GM18951 (cell line): ENCODE results near the gene FADS3.

ENCODE experiments used
- POLR2A ChIP-seq: IDR thresholded peaks from 4 replicates; pipeline ENCODE4 v1.6.1; 2011; ENCODE audit warnings: mild to moderate bottlenecking; ENCODE audit not compliant: insufficient read length, insufficient read depth; ENCODE audit errors: extremely low read depth
- in situ Hi-C: fragments of 300-500 bp; cut with MboI; formaldehyde crosslinking; loops from one replicate; pipeline ENCODE4 v1.12.0; 2022; ENCODE audit warnings: low sequenced_read_pairs, mixed read lengths, inconsistent platforms; ENCODE audit not compliant: unreplicated experiment

Gene FADS3

GRCh38 chr11:61863548-61864081 lies 27.7 kb downstream of the FADS3 start:
- in situ Hi-C loops: no loop called here
- no peak for TF ChIP-seq POLR2A

- peak; percentile 27 for TF ChIP-seq POLR2A
- in situ Hi-C loops: no loop called here
Measured at GRCh38 chr11:61862714-61863547, 28.4 kb downstream of the FADS3 start.

GRCh38 chr11:61861634-61862033 lies 29.7 kb downstream of the FADS3 start:
- in situ Hi-C loops: no loop called here
- no peak for TF ChIP-seq POLR2A

GRCh38 chr11:61860054-61860903 lies 31.1 kb downstream of the FADS3 start:
- in situ Hi-C loops: no loop called here
- no peak for TF ChIP-seq POLR2A

DNA sequence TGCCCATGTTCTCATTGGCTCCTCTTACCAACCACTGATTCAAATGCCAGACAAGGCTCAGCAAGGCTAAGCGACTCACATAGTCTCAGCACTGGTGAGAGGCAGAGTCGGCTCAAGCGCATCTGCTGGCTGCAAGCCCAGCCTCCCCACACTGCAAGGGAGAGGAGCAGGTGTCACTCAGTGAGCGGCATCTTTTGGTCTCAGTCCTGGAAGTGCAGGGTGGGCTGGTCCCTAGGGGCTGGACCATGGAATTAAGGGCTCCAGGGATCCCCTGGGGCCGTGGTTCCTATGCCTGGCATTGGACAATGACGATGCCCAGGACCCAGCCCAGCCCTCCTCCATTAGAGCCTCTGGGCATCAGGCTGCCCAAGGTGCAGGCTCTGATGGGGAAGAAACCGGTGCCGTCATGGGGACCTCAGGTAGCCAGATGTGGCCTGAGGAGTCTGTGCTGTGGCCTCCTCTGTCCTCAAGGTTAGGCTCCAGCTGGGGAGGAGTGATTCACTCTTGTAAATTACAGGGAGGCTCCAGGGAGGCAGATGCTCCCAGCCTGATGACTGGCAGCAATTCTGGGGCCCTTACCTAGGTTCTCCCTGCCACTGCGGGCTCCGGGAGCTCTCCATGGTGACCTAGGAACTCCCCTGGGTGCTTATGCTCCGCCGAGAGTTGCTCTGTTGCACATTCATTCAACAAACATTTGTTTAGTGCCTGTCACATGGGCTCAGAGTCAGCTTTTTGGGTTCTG lies 35.2 kb downstream of the FADS3 start:
- in situ Hi-C loops: no loop called here
- no peak for TF ChIP-seq POLR2A

DNA sequence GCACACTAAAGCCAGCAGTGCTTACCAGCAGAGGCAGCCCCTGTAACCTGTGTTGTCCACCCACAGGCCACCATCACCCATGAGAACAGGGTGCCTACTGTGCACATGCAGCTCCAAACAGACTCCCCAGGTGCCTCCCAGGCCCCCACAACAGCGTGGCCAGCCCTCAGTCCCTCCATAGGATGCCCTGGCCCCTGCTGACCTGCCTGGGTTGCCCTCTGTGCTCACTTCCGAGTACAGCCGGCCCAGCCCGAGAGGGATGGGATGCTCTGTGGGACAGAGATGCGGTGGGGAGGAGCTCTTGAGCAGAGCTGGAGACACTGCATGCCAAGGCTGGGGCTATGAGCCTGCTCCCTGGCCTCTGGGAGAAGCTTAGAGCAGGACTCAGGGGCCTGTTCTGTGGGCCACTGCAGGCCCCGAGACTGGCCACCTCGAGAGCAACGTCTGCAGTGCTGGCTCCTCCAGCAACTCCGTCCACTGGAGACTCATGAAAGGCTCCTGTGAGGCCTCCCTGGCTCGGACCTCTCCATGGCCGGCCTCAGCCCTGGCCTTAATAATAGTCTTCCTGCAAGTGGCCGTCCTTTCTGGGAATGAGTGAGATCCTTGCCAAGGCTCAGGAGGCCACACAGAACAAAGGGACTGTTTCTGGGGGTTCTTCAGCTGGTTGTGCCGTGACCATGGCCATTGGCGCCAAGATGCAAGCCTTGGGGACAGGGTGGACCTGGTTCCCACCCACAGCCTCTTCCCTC lies 36.2 kb downstream of the FADS3 start:
- in situ Hi-C loops: no loop called here
- TF ChIP-seq POLR2A: peak; percentile 7

GRCh38 chr11:61854206-61854895 lies 37.0 kb downstream of the FADS3 start:
- no peak for TF ChIP-seq POLR2A
- in situ Hi-C loops: no loop called here

- in situ Hi-C loops: no loop called here
- no peak for TF ChIP-seq POLR2A
Measured at GRCh38 chr11:61853698-61854169, 37.6 kb downstream of the FADS3 start.

DNA sequence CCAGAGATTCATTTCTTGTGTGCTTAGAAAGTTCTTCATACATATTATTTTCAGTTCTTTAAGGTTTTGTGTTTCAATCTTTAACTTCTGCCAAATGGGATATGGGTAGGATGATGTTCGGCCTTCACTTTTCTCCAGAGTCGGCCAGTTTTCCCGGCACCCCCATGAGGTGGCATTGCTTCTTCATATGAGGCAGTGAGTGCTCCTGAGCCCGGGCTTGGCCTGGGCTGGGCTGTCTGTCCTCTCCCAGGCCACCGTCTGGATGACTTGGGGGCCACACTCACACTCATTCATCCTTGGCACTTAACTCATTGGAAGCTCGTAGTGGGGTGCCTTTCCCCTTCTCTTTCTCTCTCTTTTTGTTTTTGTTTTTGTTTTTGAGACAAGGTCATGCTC lies 39.4 kb downstream of the FADS3 start:
- in situ Hi-C loops: no loop called here
- TF ChIP-seq POLR2A: no peak

DNA sequence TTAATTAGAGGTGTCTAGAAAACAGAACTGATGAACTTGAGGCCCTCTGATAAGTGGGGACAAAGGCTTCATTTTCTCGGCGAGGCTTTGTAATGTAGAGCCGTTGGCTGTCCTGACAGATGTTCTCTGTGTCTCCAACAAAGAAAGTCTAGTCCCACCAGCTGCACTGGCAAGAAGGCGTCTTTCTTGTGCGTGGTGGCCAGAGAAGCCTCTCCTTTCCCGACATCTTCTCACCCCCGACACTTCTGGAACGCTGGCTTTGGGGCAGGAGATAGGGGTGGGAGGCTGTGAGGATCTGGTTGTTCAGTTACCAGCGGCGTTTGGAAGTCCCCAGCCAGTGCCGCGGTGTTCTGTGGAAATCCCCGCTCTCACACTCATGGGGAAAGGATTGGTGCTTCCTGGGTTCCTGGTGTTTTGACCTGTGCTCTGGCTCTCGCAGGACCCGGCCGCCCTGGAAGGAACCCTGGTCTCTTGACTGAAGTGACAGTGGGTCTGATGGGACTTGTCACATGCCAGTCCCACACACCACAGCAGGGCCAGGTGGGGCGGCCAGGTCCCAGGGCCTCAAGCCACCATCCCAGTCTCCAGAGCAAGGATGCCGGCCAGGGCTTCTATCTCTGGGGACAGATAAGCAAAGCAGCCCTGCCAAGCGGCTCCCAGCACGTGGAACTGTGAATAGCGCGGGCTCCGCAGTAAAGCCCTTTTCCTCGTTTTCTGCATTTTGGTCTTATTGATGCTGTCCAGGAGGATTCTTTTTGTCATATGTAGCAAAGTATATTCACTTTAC lies 40.0 kb downstream of the FADS3 start:
- in situ Hi-C loops: no loop called here
- no peak for TF ChIP-seq POLR2A

DNA sequence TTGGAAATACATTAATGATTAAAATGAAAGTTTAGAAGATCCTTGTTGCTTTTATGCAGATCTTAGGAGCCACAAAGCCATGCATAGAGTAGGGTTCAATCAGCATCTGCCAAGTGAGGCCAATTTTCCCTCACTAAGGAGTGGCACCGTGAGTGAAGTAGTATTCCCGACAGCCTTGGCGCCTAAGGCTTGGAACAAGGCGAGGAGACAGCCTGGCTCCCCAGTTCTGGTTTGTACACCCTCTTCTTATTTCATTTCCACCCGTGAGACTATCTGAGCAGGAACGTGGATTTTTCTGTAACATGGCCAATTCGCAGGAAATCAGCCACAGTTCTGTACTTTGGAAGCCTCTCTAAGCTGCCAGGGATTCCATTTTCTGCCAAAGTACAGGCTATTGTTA lies 40.7 kb downstream of the FADS3 start:
- in situ Hi-C loops: no loop called here
- no peak for TF ChIP-seq POLR2A
